Inflammatory macrophage (primary cell): Measurements from ENCODE around the gene DDX56.
A peak's percentile ranks its signal among the peaks of the same experiment; 100 is the strongest.

Experiments used
- DNase-seq, 2 donors: peaks; one replicate each; pipeline ENCODE4 v3.0.0-alpha.2; 2020 to 2022

Gene DDX56

GRCh38 chr7:44535348-44536064, 38.2 kb downstream of the DDX56 start:
- no peak for DNase-seq

GRCh38 chr7:44534501-44534900, 39.2 kb downstream of the DDX56 start:
- peak; percentile 42 to 54 for DNase-seq

- DNase-seq = no peak
These were observed 39.6 kb downstream of the DDX56 start for GRCh38 chr7:44534087-44534486.

GRCh38 chr7:44533301-44534055, 40.2 kb downstream of the DDX56 start:
- DNase-seq = no peak

- no peak for DNase-seq
These were observed 42.0 kb downstream of the DDX56 start for GRCh38 chr7:44531421-44532380.

- no peak for DNase-seq
These were observed 42.7 kb downstream of the DDX56 start for GRCh38 chr7:44530990-44531389.

- DNase-seq = no peak
These were observed 48.8 kb downstream of the DDX56 start for GRCh38 chr7:44524811-44525388.

- DNase-seq = no peak
These were observed 51.4 kb downstream of the DDX56 start for GRCh38 chr7:44522315-44522714.

GRCh38 chr7:44521347-44522095, 52.2 kb downstream of the DDX56 start:
- no peak for DNase-seq

GRCh38 chr7:44520574-44520973, 53.1 kb downstream of the DDX56 start:
- DNase-seq = no peak

GRCh38 chr7:44519546-44519945, 54.2 kb downstream of the DDX56 start:
- no peak for DNase-seq

- DNase-seq = no peak
These were observed 54.9 kb downstream of the DDX56 start for GRCh38 chr7:44518761-44519160.

- no peak for DNase-seq
These were observed 56.5 kb downstream of the DDX56 start for GRCh38 chr7:44517175-44517574.
